GM19455 (cell line): ENCODE results near the gene SNX11.

Experiments
- ATAC-seq: cut with Tn5 transposase; IDR thresholded peaks from one replicate; pipeline ENCODE4 v1.9.1; 2021; ENCODE audit not compliant: unreplicated experiment

SNX11 gene

DNA sequence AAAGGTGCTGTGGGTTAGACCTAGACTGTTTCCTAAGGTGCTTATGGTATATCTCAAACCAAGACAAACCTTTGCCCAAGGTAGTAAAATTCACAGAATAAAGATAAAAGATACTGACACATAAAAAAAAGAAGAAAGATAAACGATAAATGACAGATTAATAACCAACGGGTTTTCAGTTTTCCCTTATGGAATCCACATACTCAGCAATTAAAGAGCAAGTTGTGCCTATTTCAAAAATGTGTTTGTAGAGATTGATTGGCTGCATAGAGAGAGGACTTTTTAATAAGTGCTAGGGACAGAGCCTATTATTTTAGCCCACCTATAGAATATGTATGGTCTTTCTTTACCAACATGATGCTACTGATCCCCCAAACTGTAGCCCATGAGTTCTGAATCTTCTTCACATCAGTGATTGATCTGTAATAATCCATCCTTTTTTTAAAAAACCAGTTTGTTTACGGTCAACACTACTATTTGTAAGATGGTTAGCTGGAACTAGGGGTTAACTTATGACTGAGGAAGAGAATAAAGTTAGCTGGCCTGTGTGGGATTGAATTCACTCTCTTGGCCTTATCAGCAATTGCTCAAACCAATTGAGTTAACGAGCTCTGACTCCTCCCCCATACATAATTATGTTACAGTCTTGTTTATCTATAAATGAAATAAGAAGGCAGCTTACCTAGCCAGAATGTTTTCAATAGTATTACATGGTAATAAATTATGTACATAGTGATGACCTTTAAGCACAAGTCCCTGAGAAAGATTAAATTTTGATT, 53.8 kb downstream of the SNX11 start:
- ATAC-seq = no peak

GRCh38 chr17:48162306-48162934, 54.9 kb downstream of the SNX11 start:
- ATAC-seq = no peak

- ATAC-seq = no peak
These were observed 55.5 kb downstream of the SNX11 start for GRCh38 chr17:48162946-48163506.

DNA sequence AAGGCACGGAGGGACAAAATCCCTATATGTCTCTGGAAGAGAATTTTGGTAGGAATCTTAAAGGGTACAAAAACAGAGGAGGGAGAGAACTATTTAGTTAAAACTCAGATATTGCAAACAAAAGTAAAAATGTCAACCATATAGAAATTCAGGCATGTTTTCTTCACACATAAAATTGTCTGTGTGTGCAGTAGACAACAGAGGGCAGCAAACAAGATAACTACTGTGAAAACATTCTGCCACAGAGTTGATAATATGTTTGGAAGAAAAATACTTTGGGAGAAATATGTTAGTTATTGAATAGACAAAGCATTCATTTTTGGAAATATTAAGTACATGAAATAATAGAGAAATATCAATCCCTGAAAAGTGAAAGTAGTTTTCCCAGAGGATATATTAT, 56.2 kb downstream of the SNX11 start:
- ATAC-seq = no peak

DNA sequence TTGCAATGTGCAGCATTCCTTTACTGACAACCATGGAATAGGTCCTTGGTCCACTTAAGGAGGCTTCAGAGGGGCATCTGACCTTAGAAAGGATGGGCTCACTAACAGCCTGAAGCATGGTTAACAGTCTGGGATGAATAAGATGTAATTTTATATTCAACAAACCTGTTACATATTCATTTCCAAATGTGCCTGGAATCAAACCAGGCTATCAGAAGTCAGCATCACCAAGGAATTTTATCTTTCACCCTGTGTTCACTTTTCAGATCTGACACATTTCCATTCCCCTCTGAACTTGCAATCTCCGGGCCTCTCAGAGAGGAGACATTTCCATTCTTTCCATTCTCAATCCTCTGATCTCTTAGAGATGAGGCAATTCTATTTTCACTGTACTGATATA, 62.4 kb downstream of the SNX11 start:
- ATAC-seq = no peak
